HCT116 (cell line): ENCODE data around the gene LRRC4.

Experiments
- CTCF ChIP-seq, 3 experiments: fragments of 200-600 bp in 1 of 3; sonication (generic) in 1 of 3; IDR thresholded peaks in 2 of 3; conservative IDR thresholded peaks in 1 of 3; 2 replicates each; pipeline ENCODE4 v1.5.1; 2012 to 2017; ENCODE audit warnings: low read depth in 2 of 3, low read length in 2 of 3, antibody characterized with exemption in 1 of 3, borderline replicate concordance in 1 of 3, control low read depth in 1 of 3, mild to moderate bottlenecking in 1 of 3, mixed read lengths in 1 of 3, mixed run types in 1 of 3, moderate library complexity in 1 of 3; ENCODE audit not compliant: insufficient read depth in 1 of 3
- EZH2 ChIP-seq: fragments of 200-600 bp; sonication (generic); IDR thresholded peaks from 2 replicates; pipeline ENCODE4 v1.6.1; 2017; ENCODE audit warnings: antibody characterized with exemption, mixed run types
- EZH2phosphoT487 ChIP-seq: fragments of 200-600 bp; IDR thresholded peaks from 2 replicates; pipeline ENCODE4 v1.6.1; 2018; ENCODE audit warnings: antibody characterized with exemption, borderline replicate concordance
- FOSL1 ChIP-seq: IDR thresholded peaks from 2 replicates; pipeline ENCODE4 v1.6.1; 2012; ENCODE audit warnings: low read depth
- JUND ChIP-seq: IDR thresholded peaks from 2 replicates; pipeline ENCODE4 v1.6.1; 2012

GRCh38 chr7:127979728-127980126 lies 51.5 kb downstream of the LRRC4 start:
- TF ChIP-seq JUND (no peak), FOSL1 (no peak), CTCF (IDR thresholded peaks at IDR 0.05 in 2 of 3, conservative IDR thresholded peaks at IDR 0.05 in 1 of 3; ENCODE audit: borderline replicate concordance in 1 of 3, insufficient read depth in 1 of 3, low read depth in 2 of 3, low read length in 2 of 3) (no peak), EZH2phosphoT487 (no peak), EZH2 (no peak)
